Right lobe of liver (tissue), 6 donors: Measurements from ENCODE around the gene RSU1. TPM values are rescaled to one million over a fixed set of nuclear protein-coding genes. Genes with fewer than 3 reads are reported as not detected.

ENCODE experiments used
- ATAC-seq, 4 donors: fragments of 200-7000 bp; cut with Tn5 transposase; one replicate each; pipeline ENCODE4 v1.9.1; 2020; ENCODE audit warnings: mild to moderate bottlenecking in 4 of 4, moderate library complexity in 4 of 4
- DNase-seq, 3 donors: peaks; one replicate each; pipeline ENCODE4 v3.0.0-alpha.2; 2020
- H3K27ac ChIP-seq, 3 donors: fragments of 200-600 bp; one replicate each; pipeline ENCODE4 v1.8.0; 2022
- H3K27me3 ChIP-seq, 2 donors: fragments of 200-600 bp; one replicate each; pipeline ENCODE4 v1.8.0; 2022
- H3K36me3 ChIP-seq, 4 donors: fragments of 200-600 bp; sonication (generic) in 1 of 4; one replicate each; pipeline versions ENCODE4 v1.5.1 to v1.8.0; 2017 to 2022; ENCODE audit warnings: control low read depth in 1 of 4
- H3K4me1 ChIP-seq, 4 donors: fragments of 200-600 bp; sonication (generic) in 1 of 4; one replicate each; pipeline versions ENCODE4 v1.5.1 to v1.8.0; 2017 to 2022; ENCODE audit warnings: control low read depth in 1 of 4
- H3K4me3 ChIP-seq, 3 donors: fragments of 200-600 bp; one replicate each; pipeline ENCODE4 v1.8.0; 2022
- H3K9me3 ChIP-seq, 4 donors: fragments of 200-600 bp; sonication (generic) in 1 of 4; one replicate each; pipeline versions ENCODE4 v1.5.1 to v1.8.0; 2017 to 2022; ENCODE audit warnings: control low read depth in 1 of 4
- POLR2A ChIP-seq: fragments of 450-650 bp; IDR thresholded peaks from one replicate; pipeline ENCODE4 v1.6.1; 2017; ENCODE audit warnings: antibody characterized with exemption, mild to moderate bottlenecking
- WGBS: methylation state at CpG from one replicate; pipeline ENCODE4 v1.1.6; 2018; ENCODE audit warnings: low coverage, low lambda C conversion rate; ENCODE audit not compliant: insufficient coverage; ENCODE audit errors: missing lambda C conversion rate; 5-methylcytosine and 5-hydroxymethylcytosine counted together
- intact Hi-C, 2 donors: fragments of 100-400 bp; cut with DNase I; formaldehyde crosslinking; loops; one replicate each; pipeline versions ENCODE4 v1.11.2 to v1.14.1; 2022
- total RNA-seq, 6 experiments: library from RNA; depleted of rRNA in 2 of 6; stranded (reverse); fragments of >200 nt in 2 of 6; fragmentation: NEBNext Ultra II Directional in 3 of 6; extraction: Animal tissue kit (Norgen Biotek cat#: 25700) in 3 of 6; gene quantifications; one replicate each; pipeline versions ENCODE4 v1.1.0 to v1.2.4, GENCODE V29; 2016 to 2023
- TF ChIP-seq, protein P1 (sequence below), 4 donors: fragments of 200-600 bp in 3 of 4; fragments of 450-650 bp in 1 of 4; IDR thresholded peaks; one replicate each; pipeline versions ENCODE4 v1.5.1 to v1.8.0; 2016 to 2022; ENCODE audit warnings: antibody characterized with exemption in 4 of 4, mild to moderate bottlenecking in 2 of 4
- donor health status: DM: no; HTN: yes; CAD: no.
- donor health status: DM: no; HTN: no; CAD: no.
- donor health status: DM: no; HTN: no; CAD: no.
- donor health status: DM: no; HTN: yes; CAD: no.
- donor health status: DM: no; HTN: yes; CAD: no.

RSU1 gene
- total RNA-seq, 6 experiments from 2014 or later, result 24.1 to 44.5 (median 28.4) TPM

DNA sequence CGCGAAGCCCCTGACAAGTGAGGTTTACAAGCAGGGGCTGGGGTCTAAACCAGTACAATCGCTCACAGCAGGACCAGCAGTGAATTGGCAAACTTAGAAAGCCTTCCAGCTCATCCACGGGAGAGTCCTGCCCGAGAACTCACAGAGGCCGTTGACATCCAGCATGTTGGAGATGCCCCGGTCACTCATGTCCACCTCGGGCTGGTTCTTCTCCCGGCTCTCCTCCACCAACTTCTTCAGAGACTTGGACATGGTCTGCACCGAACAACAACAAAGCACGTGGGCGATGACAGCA is 447 bp downstream of the RSU1 start:
- DNase-seq (no peak), ATAC-seq (peak in 1 of 4 donors; percentile 10)
- intact Hi-C loops, result no loop called here
- no peaks in the 10 kb centered on the region for H3K27me3 ChIP-seq
- 14% methylated on average over 5 of the region's 12 CpGs for WGBS
- H3K36me3 ChIP-seq, result no peaks in the 10 kb centered on the region
- peak overlapping the region; percentile 61 to 86 (median 84) for H3K4me3 ChIP-seq
- TF ChIP-seq, protein P1, sequence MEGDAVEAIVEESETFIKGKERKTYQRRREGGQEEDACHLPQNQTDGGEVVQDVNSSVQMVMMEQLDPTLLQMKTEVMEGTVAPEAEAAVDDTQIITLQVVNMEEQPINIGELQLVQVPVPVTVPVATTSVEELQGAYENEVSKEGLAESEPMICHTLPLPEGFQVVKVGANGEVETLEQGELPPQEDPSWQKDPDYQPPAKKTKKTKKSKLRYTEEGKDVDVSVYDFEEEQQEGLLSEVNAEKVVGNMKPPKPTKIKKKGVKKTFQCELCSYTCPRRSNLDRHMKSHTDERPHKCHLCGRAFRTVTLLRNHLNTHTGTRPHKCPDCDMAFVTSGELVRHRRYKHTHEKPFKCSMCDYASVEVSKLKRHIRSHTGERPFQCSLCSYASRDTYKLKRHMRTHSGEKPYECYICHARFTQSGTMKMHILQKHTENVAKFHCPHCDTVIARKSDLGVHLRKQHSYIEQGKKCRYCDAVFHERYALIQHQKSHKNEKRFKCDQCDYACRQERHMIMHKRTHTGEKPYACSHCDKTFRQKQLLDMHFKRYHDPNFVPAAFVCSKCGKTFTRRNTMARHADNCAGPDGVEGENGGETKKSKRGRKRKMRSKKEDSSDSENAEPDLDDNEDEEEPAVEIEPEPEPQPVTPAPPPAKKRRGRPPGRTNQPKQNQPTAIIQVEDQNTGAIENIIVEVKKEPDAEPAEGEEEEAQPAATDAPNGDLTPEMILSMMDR (IDR thresholded peaks at IDR 0.05), result no peak
- TF ChIP-seq POLR2A, result no peak
- no peaks in the 10 kb centered on the region for H3K9me3 ChIP-seq
- peaks cover 0 to 4% (median 0%) of the 10 kb centered on the region in 4 donors for H3K4me1 ChIP-seq
- H3K27ac ChIP-seq, result peak overlapping the region; percentile 6 to 72 (median 7)

DNA sequence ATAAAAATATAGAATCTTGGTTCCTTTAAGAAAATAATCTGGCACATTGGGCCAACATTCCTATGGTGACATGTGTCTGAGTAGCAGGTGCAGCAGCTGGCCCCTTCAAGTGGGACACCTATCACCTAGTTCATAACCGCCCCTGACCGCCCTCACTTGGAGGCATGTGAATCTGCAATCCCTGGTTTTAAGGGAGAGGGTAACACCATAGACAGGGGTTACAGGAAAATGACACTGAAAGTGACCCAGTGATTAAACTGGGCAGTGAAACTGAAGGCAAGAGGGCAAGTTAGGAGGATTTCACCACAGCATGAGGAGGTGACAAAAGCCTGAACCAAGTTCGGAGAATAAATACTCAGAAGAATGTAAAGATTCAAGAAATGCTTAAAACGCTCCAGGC is 1.1 kb downstream of the RSU1 start:
- 61% methylated on average over 4 of the region's 4 CpGs for WGBS
- no peak for TF ChIP-seq POLR2A
- TF ChIP-seq, protein P1 (IDR thresholded peaks at IDR 0.05), result no peak
- ATAC-seq, result no peak
- no peak overlapping the region for H3K27ac ChIP-seq
- H3K4me3 ChIP-seq, result peak overlapping the region; percentile 61 to 86 (median 84)
- H3K27me3 ChIP-seq, result no peaks in the 10 kb centered on the region
- intact Hi-C loops, result no loop called here
- H3K4me1 ChIP-seq, result peaks cover 0 to 4% (median 0%) of the 10 kb centered on the region in 4 donors
- no peaks in the 10 kb centered on the region for H3K9me3 ChIP-seq
- H3K36me3 ChIP-seq, result no peaks in the 10 kb centered on the region
- DNase-seq, result no peak

DNA sequence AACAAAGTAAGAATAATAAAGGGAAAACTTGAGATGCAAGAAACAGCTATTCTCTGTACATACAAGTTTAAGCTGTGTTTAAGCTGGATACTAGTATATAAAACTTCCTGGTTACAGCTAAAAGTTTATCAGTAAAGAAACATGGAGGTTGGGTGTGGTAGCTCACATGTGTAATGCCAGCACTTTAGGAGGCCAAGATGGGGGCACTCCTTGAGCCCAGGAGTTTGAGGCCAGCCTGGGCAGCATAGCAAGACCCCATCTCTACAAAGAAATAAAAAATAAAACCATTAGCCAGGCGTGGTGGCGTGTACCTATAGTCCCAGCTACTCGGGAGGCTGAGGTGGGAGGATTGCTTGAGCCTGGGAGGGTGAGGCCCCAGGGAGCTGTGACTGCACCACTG is 3.2 kb downstream of the RSU1 start:
- no peak for ATAC-seq
- Histone ChIP-seq H3K27ac (no peak overlapping the region), H3K9me3 (no peaks in the 10 kb centered on the region), H3K36me3 (no peaks in the 10 kb centered on the region), H3K4me1 (peaks cover 0 to 4% (median 0%) of the 10 kb centered on the region in 4 donors), H3K4me3 (no peak overlapping the region), H3K27me3 (no peaks in the 10 kb centered on the region)
- intact Hi-C loops, result no loop called here
- no peak for DNase-seq
- no peak for TF ChIP-seq POLR2A
- TF ChIP-seq, protein P1 (IDR thresholded peaks at IDR 0.05), result no peak
- 97% methylated on average over 3 of the region's 3 CpGs for WGBS

DNA sequence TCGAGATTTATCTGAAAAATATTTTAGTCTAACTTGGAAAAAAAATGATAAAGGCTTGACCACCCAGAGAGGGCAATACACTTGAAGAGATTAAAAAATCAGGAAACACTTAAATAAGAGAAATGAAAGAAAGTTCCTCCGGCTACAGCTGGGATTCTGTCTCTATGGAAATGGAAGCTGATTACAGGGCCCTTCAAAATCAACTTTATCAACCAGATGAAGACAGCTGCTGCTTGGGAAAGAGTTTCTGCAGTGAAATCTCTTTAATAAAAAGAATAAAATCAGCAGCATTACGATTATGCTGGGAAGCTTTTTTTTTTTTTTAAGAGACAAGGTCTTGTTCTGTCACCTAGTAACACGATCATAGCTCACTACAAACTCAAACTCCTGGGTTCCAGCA is 4.5 kb downstream of the RSU1 start:
- Histone ChIP-seq H3K27ac (no peak overlapping the region), H3K27me3 (no peaks in the 10 kb centered on the region), H3K4me3 (no peak overlapping the region), H3K36me3 (no peaks in the 10 kb centered on the region), H3K9me3 (no peaks in the 10 kb centered on the region), H3K4me1 (peaks cover 0 to 4% (median 0%) of the 10 kb centered on the region in 4 donors)
- DNase-seq (no peak), ATAC-seq (no peak)
- WGBS, result 61% methylated on average over 4 of the region's 4 CpGs
- intact Hi-C loops, result no loop called here
- TF ChIP-seq, protein P1 (IDR thresholded peaks at IDR 0.05), result no peak

DNA sequence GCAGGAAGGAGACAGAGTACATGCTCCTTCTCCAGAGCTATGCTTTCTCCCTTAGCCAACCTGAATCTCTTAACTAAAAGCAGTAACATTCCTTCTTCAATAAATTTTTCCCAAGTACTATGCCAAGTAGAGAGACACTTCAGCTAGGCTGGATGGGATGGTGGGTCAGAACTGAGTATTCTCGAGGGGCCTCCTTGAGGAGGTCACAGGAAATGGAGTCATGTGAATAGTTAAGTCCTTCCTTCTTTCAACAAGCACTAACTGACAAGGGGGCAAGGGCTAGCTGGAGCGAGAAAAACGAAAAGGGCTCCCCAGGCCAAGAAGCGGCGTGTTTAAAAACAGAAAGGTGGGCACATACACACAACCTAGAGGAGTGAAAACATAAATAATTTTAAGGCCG is 5.5 kb downstream of the RSU1 start:
- Histone ChIP-seq H3K27me3 (no peaks in the 10 kb centered on the region), H3K4me3 (no peak overlapping the region), H3K27ac (no peak overlapping the region), H3K9me3 (no peaks in the 10 kb centered on the region), H3K36me3 (no peaks in the 10 kb centered on the region), H3K4me1 (peaks cover 0 to 4% (median 0%) of the 10 kb centered on the region in 4 donors)
- WGBS, result 87% methylated on average over 6 of the region's 6 CpGs
- ATAC-seq, result no peak
- TF ChIP-seq POLR2A, result no peak
- TF ChIP-seq, protein P1 (IDR thresholded peaks at IDR 0.05), result no peak
- no peak for DNase-seq
- intact Hi-C loops, result no loop called here
